NCI-H69 (cell line): ENCODE data around the gene N4BP3.
"Not testable (repeated sequence)": the region's sequence is repeated elsewhere in the genome, so short reads cannot be mapped to it uniquely, and the experiment has no call there.

Experiments used
- DNase-seq: peaks from one replicate; lab custom pipeline; 2025; lab: John Stamatoyannopoulos, UW

The N4BP3 gene

GRCh38 chr5:178122346-178122745, 9.0 kb downstream of the N4BP3 start:
- no peak for DNase-seq

DNA sequence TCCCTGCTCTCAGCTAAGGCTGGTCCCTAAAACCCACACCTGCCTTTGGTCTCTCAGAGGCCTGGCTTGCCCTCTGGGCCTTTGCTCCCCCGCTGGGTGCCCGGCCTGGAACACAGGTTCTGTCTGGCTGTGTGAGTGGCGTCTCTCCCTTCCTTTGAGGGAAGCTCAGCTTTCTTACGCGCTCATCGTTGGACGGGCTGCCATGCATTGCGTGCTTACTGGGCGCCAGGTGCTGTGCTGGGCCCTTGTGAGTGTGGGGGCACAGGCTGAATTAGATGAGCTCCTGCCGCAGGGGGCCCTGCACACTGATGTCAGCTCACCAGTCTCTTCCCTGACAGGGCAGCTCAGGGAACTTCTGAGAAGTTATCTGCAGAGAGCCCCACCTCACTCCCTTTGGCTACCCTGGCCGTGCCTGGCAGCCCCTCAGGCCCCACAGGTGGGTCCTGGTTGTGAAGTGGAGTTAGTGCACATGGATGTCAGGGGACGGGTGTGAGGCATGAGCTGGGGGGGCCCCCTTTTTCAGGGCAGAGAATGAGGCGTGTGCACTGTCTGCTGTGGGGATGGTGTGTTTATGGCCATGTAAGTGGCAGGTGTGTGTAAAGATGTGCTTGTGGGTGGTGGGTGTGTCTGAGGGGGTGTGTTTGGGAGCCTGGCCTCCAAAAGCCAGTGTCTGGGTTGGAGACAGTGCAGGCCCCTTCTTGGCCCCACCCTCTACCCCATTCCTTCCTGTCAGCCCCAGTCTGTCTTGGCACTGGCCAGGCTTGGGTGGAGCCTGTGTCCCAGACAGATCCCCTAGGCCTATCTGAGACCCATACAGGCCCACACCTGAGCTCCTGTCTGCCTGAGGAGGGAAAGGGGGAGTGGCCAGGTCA, 10.0 kb downstream of the N4BP3 start:
- DNase-seq = no peak

- no peak for DNase-seq
These were observed 10.9 kb downstream of the N4BP3 start for GRCh38 chr5:178123966-178124925.

DNA sequence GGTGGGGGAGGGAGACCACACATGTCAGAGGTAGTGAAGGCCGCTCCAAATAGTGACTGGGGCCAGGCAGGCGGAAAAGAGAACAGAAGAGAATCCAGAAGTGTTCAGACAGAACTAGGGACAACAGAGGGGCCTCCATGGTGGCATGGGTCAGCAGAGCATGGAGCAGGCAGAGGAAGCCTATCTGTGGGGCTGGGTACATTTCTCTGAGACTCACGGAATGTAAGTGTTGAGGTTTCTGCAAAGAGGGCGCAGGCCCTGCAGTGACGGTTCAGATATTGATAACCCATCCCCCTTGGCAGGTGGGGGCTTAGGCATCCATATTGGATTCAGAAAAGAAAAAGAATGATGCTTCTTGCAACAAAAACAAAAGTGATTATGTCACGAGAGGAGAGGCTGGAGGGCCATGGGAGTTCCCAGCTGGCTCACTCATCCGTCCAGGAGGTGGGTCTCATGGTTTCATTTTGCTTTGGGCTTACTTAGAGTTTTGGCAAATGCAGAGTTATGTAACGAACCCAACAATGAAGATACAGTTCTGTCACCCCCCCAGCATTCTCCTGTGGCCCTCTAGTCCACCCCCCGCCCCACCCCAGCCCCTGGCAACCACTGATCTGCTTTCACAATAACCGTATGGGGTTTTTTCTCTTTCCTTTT, 12.0 kb downstream of the N4BP3 start:
- no peak for DNase-seq

DNA sequence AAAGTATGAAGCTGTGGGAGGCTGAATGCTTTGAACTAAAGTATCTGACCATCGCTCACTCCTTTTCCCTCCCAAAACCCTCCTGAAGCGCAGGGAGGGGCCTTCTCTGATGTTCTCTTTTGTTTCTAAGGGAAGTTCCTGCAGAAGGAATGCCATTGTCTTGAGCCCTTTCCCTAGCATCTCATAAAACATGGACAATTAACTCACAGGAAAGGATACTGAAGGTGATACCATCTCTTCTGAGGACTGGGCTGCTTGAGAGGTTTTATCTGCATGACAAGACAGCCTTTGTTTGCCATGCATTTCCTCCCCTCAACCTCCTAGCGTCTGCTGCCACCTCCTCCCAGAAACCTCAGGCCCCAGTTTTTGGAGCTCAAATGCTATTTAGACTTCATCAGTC, 13.2 kb downstream of the N4BP3 start:
- no peak for DNase-seq

DNA sequence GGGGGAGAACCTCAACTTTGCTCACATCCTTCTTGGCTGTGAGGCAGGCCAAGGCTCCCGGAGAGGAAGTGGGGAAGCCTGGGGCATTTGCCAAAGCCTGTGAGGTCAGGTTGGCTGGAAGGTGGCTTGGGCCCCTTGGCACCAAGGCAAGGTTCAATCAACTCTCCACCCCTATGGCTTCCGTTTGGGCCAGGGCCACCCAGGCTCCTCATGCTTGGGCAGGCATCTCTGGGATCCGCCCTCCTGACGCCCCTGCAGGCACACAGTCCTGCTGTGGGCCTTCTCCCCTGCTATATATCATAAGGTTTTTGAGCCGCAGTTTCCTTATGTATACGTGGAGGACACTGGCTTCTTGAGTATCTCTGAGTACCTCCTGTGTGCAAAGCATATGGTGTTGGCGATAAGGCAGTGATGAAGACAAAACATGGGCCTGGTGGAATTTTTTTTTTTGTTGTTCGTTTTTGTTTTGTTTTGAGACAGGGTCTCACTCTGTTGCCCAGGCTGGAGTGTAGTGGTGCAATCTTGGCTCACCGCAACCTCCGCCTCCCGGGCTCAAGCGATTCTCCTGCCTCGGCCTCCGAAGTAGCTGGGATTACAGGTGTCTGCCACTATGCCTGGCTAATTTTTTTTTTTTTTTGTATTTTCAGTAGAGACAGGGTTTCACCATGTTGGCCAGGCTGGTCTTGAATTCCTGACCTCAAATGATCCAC, 14.1 kb downstream of the N4BP3 start:
- DNase-seq = not testable (repeated sequence)

DNA sequence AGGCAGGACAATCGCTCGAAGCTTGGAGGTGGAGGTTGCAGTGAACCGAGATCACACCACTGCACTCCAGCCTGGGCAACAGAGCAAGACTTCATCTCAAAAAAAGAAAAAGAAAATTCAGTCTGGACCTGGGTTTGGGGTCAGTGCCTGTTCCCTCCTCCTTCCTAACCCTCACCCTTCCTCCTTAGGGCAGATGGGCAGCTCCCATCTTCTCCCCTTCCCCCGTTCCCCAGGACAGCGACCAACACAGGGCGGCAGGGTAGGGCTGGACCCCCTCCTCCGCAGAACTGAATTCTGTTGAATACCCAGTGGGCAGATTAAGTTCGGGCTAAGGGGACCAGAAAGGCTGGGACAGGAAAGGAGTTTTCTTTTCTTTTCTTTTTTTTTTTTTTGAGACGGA, 16.0 kb downstream of the N4BP3 start:
- no peak for DNase-seq

DNA sequence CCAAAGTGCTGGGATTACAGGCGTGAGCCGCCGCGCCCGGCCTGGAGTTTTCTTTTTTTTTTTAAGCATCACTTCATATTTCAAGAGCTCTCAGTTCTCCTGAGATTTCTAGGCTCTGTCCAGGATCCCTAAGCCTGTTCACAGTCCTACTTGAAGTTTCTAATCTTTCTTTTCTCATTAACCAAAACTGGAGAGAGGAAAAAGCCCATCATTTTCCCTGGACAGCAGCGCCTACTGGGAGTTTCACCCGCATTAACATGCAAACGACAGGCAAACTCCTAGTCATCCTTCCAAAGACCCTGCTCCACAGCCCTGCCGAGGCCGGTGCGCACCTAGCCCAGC, 16.9 kb downstream of the N4BP3 start:
- DNase-seq = not testable (repeated sequence)

DNA sequence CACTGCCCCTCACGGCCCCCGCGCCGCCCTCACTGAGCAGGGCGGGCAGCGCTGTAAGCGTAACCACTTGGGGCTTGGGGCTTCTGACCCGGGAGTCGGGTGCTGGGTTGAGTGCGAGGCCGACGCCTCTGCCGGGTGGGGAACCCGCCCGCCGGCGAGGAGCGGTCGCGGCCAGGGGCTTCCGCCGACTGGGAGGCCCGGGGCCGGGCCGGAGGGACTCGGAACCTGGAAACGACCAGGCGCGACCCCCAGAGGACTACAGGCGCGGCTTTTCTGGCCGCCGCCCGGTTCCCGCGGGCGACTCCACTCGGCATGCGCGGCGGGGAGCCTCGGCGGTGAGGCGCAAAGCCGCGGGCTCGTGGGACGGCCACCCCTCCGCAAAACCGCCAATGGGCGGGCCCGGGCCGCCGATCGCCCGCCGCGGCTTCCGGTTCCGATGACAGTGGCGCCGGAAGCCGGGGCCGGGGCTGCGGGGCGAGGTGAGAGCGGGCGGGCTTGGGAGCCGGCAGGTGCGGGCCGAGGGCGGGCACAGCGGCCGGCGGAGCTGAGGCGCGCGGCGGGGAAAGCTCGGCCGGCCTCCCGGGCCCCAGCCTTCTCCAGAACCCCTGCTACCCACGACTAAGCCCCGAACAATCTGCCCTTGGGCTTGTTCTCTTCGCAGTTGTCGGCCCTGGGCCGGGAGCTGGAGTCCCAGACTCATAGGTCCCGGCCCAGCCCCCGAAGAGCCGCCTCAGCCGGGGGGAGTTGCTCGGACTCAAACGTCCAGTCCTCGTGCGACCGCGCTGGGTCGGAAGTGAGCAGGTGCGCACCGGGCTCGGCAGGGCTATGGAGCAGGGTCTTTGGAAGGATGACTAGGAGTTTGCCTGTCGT, 17.5 kb downstream of the N4BP3 start, which contains the start of gene RMND5B:
RMND5B (plus strand) TSS at position 439 of the 870 bp plus-strand sequence. CDS start 7,106 bp downstream, outside the sequence.
- peak; percentile 94 for DNase-seq

DNA sequence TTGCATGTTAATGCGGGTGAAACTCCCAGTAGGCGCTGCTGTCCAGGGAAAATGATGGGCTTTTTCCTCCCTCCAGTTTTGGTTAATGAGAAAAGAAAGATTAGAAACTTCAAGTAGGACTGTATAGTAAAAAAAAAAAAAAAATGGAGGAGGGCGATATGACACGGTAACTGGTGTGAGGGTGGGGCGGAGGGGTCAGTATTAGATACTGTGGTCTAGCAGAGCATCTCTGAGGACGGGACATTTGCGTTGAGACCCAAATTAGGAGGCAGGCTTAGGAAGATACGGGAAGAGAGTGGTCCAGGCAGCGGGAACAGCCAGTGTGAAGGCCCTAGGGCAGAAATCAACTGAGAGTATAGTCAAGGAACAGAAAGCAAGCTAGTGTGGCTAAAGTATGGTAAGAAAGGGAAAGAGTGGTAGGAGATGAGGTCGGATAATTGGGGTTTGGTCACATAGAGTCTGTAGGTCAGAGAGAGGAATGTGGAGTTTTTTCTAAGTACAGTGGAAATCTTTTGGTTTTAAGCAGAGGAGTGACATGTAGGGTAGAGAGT, 18.2 kb downstream of the N4BP3 start:
- peak; percentile 25 for DNase-seq

DNA sequence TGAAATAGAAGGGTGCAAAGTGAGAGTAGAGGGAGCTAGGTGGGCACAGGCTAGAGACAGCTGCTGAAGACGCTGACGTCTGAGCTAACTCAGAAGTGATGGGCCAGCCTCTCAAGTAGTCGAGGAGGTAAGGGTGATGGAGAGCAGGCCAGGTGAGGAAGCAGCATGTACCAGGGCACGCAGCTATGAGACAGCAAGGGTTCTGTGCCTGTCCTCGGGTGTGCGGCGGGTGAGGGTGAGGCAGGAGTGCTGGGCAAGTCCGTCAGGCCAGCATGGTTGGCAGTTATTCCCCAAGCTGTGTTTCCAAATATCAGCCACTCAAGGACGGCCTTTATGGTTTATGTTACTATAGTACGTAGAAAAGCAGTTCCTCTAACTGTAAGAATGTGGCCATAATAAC, 23.7 kb downstream of the N4BP3 start:
- DNase-seq = no peak

- DNase-seq = no peak
These were observed 24.7 kb downstream of the N4BP3 start for GRCh38 chr5:178137991-178138390.

GRCh38 chr5:178141550-178141949, 28.2 kb downstream of the N4BP3 start:
- DNase-seq = no peak

DNA sequence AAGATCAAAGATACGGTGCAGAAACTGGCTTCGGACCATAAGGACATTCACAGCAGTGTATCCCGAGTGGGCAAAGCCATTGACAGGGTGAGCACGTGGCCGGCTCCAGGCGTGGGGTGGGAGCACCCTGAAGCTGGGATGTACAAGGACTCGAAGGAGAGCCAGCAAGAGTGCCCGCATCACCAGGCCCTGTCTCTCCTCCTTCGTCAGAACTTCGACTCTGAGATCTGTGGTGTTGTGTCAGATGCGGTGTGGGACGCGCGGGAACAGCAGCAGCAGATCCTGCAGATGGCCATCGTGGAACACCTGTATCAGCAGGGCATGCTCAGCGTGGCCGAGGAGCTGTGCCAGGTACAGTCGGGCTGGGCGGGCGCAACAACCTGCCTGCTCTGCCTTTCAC, 29.3 kb downstream of the N4BP3 start:
- no peak for DNase-seq

- DNase-seq = no peak
These were observed 29.9 kb downstream of the N4BP3 start for GRCh38 chr5:178143246-178143645.

DNA sequence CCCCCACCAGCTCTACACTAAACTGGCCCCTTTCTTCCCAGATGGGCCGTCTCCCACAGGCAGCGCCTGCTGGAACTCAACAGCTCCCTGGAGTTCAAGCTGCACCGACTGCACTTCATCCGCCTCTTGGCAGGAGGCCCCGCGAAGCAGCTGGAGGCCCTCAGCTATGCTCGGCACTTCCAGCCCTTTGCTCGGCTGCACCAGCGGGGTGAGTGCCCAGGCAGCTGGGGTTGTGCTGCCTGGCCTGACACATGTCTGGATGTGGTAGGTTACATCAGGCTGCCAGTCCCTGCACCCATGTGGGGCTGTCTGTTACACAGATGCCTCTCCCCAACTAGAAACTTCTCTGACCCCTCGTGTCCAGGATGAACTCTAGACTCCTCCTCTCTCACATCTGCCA, 30.6 kb downstream of the N4BP3 start:
- DNase-seq = peak; percentile 11

DNA sequence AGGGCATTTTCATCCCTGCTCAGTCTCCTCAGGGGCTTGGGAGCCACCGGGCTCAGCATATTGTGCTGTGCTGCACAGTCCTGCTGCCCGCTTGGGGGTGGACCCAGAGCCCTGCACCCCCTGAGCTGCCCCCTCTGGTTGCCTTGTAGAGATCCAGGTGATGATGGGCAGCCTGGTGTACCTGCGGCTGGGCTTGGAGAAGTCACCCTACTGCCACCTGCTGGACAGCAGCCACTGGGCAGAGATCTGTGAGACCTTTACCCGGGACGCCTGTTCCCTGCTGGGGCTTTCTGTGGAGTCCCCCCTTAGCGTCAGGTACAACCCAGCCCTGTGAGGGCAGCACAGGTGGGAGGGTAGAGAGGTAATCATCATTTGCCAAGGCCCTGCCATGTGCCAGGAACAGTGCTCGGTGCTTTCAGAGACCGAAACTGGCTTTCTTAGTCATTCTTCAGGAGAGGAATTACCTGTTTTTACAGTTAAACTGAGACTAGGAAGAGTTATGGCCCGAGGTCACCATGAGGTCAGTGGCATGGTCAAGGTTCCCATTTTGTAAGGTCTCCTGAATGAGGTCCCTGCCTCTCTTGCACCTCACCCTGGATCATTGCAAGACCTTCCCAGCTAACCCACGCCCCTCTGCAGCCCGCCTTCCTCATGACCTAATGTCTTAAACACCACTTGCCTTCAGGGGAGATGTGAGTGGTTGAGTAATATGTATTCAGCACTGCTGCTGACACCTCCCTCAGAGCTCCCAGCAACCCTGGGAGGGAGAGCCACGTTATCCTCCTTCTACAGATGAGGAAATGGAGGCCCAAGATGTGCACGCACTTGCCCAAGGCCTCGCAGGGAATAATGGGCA, 32.9 kb downstream of the N4BP3 start:
- peak; percentile 73 for DNase-seq

GRCh38 chr5:178147406-178147805, 34.1 kb downstream of the N4BP3 start:
- DNase-seq = no peak

DNA sequence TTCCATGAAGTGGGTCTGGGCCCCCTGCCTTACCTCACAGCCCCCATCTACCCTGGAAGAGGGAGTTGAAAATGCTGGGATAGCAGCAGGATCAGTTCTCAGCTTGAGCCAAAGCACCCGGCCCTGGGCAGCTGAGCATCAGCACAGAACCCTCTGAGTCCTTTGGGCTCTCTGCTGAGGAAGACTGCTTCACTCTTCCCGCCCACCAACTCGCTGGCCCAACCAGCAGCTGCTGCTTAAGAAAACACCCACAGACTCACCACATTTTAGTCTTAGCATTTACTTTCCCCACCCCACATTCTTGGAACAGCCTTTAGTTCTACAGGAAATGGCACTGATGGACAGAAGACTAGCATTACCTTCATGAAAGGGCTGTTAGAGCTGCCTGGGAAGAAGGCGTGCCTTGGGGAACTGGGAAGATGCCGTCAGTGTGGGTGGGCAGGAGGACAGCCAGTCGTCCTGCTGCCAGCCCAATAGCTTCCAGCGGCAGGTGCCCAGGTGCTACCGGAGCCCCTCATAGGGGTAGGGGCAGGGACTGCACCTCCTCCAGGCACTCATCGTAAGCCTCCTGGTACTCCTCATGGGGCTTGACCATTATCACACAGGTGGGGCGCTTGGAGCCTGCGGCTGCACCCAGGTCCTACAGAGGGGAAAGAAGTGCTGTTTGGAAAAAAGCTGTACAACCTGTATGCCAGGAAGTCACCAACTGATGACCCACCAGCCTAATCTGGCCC, 36.0 kb downstream of the N4BP3 start:
- no peak for DNase-seq
